Fibroblast of skin of abdomen (primary cell): ENCODE data around the gene RTKN.
A peak's percentile ranks its signal among the peaks of the same experiment; 100 is the strongest.
"Not testable (repeated sequence)": the region's sequence is repeated elsewhere in the genome, so short reads cannot be mapped to it uniquely, and the experiment has no call there.

Experiments used
- DNase-seq: peaks from one replicate; pipeline ENCODE4 v3.0.0-alpha.2; 2013

Gene RTKN

GRCh38 chr2:74438248-74438647, 3.5 kb downstream of the RTKN start:
- no peak for DNase-seq

DNA sequence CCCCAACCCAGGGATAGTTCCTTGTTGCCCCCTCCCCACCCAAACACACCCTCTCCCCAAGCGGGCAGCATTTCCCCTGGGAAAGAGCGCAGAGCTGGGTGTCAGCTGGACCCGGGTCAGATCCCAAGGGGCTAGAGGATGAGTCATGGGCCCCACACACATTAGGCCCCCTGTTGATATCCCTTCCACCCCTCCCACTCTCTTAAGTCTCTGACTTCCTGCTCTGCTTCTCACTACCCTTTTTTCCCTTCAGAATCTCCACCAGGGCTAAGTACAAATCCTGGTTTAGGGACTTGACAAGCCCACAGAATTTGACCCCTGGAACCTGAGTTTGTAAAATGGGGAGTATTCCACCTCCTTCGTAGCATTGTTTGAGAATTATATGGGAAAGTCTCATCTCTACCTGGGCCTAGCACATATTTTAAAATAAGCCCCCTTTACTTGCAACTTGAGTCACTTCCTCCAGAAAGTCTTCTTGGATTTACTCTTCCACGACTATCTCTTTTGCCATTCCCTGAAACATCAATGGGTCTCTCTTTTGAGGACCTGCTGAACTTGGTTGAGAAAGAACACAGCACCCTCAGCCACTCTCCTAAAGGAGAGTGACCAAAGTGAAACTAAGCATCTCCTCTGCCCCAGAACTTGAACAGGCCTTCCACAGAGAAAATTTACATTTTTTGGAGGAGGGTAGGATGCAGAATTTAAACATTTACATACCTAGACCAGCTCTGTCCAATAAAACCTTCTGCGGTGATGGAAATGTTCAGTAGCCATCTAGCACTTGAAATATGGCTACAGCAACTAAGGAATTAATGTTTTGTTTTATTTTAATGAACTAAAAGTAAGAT, 4.7 kb downstream of the RTKN start:
- DNase-seq = no peak

- DNase-seq = no peak
Measured at GRCh38 chr2:74436111-74436805, 5.5 kb downstream of the RTKN start.

GRCh38 chr2:74430502-74430901, 11.2 kb downstream of the RTKN start:
- no peak for DNase-seq

GRCh38 chr2:74429487-74430451, 12.0 kb downstream of the RTKN start:
- no peak for DNase-seq

DNA sequence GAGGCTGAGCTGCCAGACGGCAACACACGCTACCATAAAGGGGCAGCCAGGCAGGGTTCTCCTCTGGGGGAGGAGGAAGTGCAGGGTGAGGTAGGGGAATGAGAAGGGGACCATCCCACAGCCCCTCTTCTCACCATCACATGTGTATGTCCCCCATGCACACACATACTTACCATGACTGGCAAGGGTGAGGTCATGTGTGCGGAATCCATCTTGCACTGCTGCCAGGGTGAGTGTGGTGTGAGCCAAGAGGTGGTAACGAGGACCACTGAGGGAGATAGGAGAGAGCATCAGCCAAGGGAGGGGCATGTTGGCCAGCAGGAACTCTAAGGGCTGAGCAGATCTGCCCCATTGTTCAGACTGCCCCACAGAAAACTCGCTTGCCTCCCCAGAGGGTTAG, 13.1 kb downstream of the RTKN start:
- no peak for DNase-seq

- no peak for DNase-seq
Measured at GRCh38 chr2:74427551-74427950, 14.2 kb downstream of the RTKN start.

GRCh38 chr2:74426181-74426758, 15.5 kb downstream of the RTKN start:
- no peak for DNase-seq

- no peak for DNase-seq
Measured at GRCh38 chr2:74425523-74425922, 16.2 kb downstream of the RTKN start.

GRCh38 chr2:74424995-74425406, 16.7 kb downstream of the RTKN start:
- no peak for DNase-seq

DNA sequence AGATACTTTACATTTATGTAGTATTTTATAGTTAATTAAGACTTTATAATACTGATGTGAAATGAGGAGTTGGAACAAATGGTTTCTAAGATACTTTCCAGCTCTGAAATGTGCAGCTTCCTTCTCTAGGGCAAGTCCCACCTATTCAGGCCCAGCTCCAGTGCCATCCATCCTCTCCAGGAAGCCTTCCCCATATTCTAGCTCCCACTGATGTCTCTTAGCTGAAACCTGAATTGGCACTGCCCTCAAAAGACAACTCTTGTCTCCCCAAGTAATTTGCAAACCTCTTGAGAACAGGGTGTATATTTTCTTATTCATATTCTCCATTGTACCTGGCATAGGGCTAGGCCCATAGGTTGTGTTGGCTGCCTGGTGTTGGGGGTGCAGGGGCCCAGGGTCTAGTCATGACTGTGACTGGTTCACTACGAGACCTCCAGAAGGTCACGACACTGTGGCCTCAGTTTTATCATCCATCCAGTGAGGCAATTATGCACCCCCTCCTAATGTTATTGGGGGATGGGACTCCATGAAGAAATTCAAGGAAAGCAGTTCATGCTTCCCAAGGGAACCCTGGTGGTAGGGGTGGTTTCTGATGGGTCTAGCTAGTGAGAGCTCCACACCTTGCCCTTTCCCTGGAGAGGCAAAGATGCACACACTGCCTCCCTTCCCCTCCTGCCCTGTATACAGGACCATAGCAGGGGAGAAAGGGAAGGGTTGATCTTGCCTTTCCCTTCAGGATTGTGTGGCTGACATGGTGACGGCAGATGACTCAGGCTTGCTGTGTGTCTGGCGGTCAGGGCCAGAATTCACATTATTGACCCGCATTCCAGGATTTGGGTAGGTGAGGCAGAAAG, 17.4 kb downstream of the RTKN start:
- no peak for DNase-seq

- DNase-seq = no peak
Measured at GRCh38 chr2:74423231-74424095, 18.3 kb downstream of the RTKN start.

GRCh38 chr2:74421221-74421870, 20.4 kb downstream of the RTKN start, which contains the start of the genes C2orf81 and WDR54:
C2orf81 (minus strand) TSS chr2:74421619; CDS start chr2:74421560, 59 bp downstream.
WDR54 (plus strand) TSS chr2:74421730; CDS start chr2:74422154, 424 bp downstream.
- peak; percentile 87 for DNase-seq

- not testable (repeated sequence) for DNase-seq
Measured at GRCh38 chr2:74420443-74421103, 21.2 kb downstream of the RTKN start.

DNA sequence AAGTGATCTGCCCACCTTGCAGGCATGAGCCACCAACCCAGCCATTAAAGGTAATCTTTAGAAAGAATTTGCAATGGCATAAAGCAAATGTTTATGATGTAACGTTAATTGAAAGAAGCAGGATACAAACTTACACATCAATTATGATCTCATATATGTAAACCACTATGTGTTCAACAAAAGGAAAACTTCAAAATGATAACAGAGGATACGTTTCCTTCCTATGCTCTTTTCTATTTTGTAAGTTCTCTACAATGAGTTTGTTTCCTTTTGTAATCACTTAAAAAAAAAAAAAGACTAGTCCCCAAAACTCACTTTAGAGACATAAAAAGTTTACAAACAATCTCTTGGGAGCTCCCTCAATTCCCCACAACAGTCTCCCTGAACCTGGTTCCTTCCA, 21.7 kb downstream of the RTKN start:
- DNase-seq = no peak

DNA sequence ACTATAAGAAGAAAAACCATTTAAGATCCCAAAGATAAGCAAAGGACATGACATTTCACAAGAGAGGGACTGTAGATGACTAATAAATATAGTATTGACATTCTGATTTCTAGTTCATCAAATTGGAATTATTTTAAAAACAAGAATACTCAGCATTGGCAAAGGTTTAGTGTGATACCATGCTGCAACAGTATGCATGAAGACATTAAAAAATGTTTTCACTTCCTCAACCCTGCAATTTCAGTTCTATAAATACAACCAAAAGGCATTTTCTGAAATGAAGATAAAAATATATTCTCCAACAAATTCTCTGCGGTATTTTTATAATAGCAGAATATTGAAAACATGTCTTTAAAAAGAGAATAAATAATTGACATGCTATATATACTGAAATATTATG, 22.4 kb downstream of the RTKN start:
- no peak for DNase-seq

DNA sequence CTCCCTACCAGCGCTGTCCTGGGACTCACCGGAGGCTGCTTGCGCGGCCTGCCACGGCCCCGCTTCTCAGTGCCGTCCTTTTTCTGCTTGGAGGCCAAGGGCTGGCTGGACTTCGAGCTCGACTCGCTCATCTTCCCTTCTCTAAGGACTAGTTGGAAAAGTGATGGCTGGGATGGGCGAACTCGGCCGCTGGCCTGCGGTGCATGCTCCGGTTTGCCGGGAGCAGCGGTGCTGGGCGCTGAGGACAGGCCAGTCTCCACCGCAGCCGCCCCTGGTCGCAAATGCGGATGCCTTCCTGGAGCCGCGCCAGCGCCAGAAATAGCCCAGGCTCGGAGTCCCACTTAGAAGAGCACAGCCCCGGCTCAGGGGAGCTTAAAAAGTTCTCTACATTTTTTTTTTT, 23.4 kb downstream of the RTKN start:
- no peak for DNase-seq

- no peak for DNase-seq
Measured at GRCh38 chr2:74417763-74418162, 24.0 kb downstream of the RTKN start.

GRCh38 chr2:74417197-74417596, 24.5 kb downstream of the RTKN start:
- DNase-seq = no peak
